GM13976 (cell line): ENCODE data around the gene MYO1D.

Source experiments
- DNase-seq: peaks from one replicate; pipeline ENCODE4 v3.0.0; 2012; ENCODE audit warnings: low spot score
- CTCF ChIP-seq: IDR thresholded peaks from 2 replicates; pipeline ENCODE4 v1.5.1; 2012; ENCODE audit warnings: borderline replicate concordance, mild to moderate bottlenecking; ENCODE audit not compliant: insufficient read depth; ENCODE audit errors: extremely low read depth, missing control alignments, control extremely low read depth
- in situ Hi-C: fragments of 300-500 bp; cut with MboI; formaldehyde crosslinking; loops from one replicate; pipeline ENCODE4 v1.12.0; 2022; ENCODE audit warnings: low sequenced_read_pairs, mixed read lengths, inconsistent platforms; ENCODE audit not compliant: unreplicated experiment

Gene MYO1D

GRCh38 chr17:32805029-32805976, 71.6 kb downstream of the MYO1D start:
- in situ Hi-C loops: no loop called here
- TF ChIP-seq CTCF: no peak

GRCh38 chr17:32803544-32803943, 73.4 kb downstream of the MYO1D start:
- TF ChIP-seq CTCF: no peak
- DNase-seq: no peak
- in situ Hi-C loops: no loop called here

More at GRCh38 chr17:32805029-32805976, 71.6 kb downstream of the MYO1D start:
- no peak for DNase-seq

- no peak for TF ChIP-seq CTCF
- in situ Hi-C loops: no loop called here
- no peak for DNase-seq
Observed at GRCh38 chr17:32802306-32802705, 74.6 kb downstream of the MYO1D start.

GRCh38 chr17:32801641-32802040, 75.3 kb downstream of the MYO1D start:
- TF ChIP-seq CTCF: no peak
- in situ Hi-C loops: no loop called here

GRCh38 chr17:32801193-32801592, 75.7 kb downstream of the MYO1D start:
- DNase-seq: no peak
- in situ Hi-C loops: no loop called here
- TF ChIP-seq CTCF: no peak

More at GRCh38 chr17:32801641-32802040, 75.3 kb downstream of the MYO1D start:
- no peak for DNase-seq

- in situ Hi-C loops: no loop called here
- no peak for DNase-seq
Observed at GRCh38 chr17:32798938-32799337, 78.0 kb downstream of the MYO1D start.

More at GRCh38 chr17:32798938-32799337, 78.0 kb downstream of the MYO1D start:
- no peak for TF ChIP-seq CTCF
